Stomach (tissue), 4 donors: ENCODE data around the gene SLC17A8.

ENCODE experiments used
- CTCF ChIP-seq, 7 experiments: fragments of 450-650 bp in 4 of 7; fragments of 200-600 bp in 3 of 7; sonication (generic) in 3 of 7; IDR thresholded peaks; one replicate each; pipeline ENCODE4 v1.5.1; 2016 to 2019; ENCODE audit warnings: antibody characterized with exemption in 7 of 7, control low read depth in 2 of 7, mild to moderate bottlenecking in 1 of 7
- POLR2A ChIP-seq, 4 donors: fragments of 450-650 bp; IDR thresholded peaks; one replicate each; pipeline ENCODE4 v1.6.1; 2016; ENCODE audit warnings: antibody characterized with exemption in 4 of 4, control low read depth in 2 of 4, mild to moderate bottlenecking in 1 of 4, moderate library complexity in 1 of 4
- POLR2AphosphoS5 ChIP-seq, 3 donors: sonication (generic); formaldehyde crosslinking; IDR thresholded peaks; one replicate each; pipeline ENCODE4 v1.6.1; 2016; ENCODE audit warnings: antibody characterized with exemption in 3 of 3

GRCh38 chr12:100413001-100413400 lies 56.1 kb downstream of the SLC17A8 start:
- TF ChIP-seq CTCF (IDR thresholded peaks at IDR 0.05): no peak
- no peak for TF ChIP-seq POLR2AphosphoS5 (IDR thresholded peaks at IDR 0.05)
- no peak for TF ChIP-seq POLR2A (IDR thresholded peaks at IDR 0.05)
